ENCODE measurements around the gene CYP4F8.

DNA sequence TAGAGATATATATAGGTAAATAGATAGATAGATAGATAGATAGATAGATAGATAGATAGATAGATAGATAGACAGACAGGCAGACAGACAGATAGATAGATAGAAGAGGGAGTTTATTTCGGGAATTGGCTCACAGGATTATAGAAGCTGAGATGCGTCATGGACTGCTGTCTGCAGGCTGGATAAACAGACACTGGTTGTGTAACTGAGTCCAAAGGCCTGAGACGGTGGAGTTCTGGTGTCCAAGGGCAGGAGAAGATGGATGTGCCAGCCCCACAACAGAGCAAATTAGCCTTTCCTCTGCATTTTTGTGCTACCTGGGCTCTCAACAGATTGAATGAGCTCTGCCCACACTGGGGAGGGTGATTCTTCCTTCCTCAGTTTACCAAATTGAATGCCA, 28.4 kb downstream of the CYP4F8 start:
- TF ChIP-seq, protein P1, sequence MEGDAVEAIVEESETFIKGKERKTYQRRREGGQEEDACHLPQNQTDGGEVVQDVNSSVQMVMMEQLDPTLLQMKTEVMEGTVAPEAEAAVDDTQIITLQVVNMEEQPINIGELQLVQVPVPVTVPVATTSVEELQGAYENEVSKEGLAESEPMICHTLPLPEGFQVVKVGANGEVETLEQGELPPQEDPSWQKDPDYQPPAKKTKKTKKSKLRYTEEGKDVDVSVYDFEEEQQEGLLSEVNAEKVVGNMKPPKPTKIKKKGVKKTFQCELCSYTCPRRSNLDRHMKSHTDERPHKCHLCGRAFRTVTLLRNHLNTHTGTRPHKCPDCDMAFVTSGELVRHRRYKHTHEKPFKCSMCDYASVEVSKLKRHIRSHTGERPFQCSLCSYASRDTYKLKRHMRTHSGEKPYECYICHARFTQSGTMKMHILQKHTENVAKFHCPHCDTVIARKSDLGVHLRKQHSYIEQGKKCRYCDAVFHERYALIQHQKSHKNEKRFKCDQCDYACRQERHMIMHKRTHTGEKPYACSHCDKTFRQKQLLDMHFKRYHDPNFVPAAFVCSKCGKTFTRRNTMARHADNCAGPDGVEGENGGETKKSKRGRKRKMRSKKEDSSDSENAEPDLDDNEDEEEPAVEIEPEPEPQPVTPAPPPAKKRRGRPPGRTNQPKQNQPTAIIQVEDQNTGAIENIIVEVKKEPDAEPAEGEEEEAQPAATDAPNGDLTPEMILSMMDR (IDR thresholded peaks at IDR 0.05), result no peak
- TF ChIP-seq EZH2 (IDR thresholded peaks at IDR 0.05) (no peak), EZH2phosphoT487 (IDR thresholded peaks at IDR 0.05) (no peak)

All from neural progenitor cell (in vitro differentiated cells).